ENCODE data around the gene OR1E1. TPM values are rescaled to one million over a fixed set of nuclear protein-coding genes. Genes with fewer than 3 reads are reported as not detected.

The OR1E1 gene
- total RNA-seq, 1 experiment from 2014 or later: not detected

Other genes starting within 250 kb of the OR1E1 start
- gene OR1A2, start 200.9 kb downstream of the OR1E1 start, total RNA-seq (2022): not detected in 2 replicates
- not detected in 2 replicates for gene OR1A1, start 190.7 kb downstream of the OR1E1 start, total RNA-seq (2022)
- not detected in 2 replicates for gene OR3A1, start 100.0 kb downstream of the OR1E1 start, total RNA-seq (2022)
- gene OR3A2, start 12.1 kb downstream of the OR1E1 start, total RNA-seq (2022): not detected in 2 replicates
- not detected in 2 replicates for gene OR3A3, start 13.0 kb upstream of the OR1E1 start, total RNA-seq (2022)
- not detected in 2 replicates for gene OR1E2, start 35.4 kb upstream of the OR1E1 start, total RNA-seq (2022)
- gene SPATA22, start 73.4 kb upstream of the OR1E1 start, total RNA-seq (2022): not detected in 2 replicates
- not detected in 2 replicates for gene ASPA, start 77.6 kb upstream of the OR1E1 start, total RNA-seq (2022)
- 0.38 and 0.49 TPM in 2 replicates for gene TRPV3, start 159.4 kb upstream of the OR1E1 start, total RNA-seq (2022)
- gene TRPV1, start 211.0 kb upstream of the OR1E1 start, total RNA-seq (2022): 9.7 and 10.1 TPM in 2 replicates
- gene SHPK, start 237.8 kb upstream of the OR1E1 start, total RNA-seq (2022): 8.5 and 9.4 TPM in 2 replicates
- gene CTNS, start 238.3 kb upstream of the OR1E1 start, total RNA-seq (2022): 5.1 TPM in 2 replicates

Data from Calu3 (cell line).